ENCODE data around the gene NXPH4. TPM values are rescaled to one million over a fixed set of nuclear protein-coding genes. Genes with fewer than 3 reads are reported as not detected.

NXPH4 gene
- polyA plus RNA-seq, 3 donors, result 2.0 to 4.5 (median 3.4) TPM

DNA sequence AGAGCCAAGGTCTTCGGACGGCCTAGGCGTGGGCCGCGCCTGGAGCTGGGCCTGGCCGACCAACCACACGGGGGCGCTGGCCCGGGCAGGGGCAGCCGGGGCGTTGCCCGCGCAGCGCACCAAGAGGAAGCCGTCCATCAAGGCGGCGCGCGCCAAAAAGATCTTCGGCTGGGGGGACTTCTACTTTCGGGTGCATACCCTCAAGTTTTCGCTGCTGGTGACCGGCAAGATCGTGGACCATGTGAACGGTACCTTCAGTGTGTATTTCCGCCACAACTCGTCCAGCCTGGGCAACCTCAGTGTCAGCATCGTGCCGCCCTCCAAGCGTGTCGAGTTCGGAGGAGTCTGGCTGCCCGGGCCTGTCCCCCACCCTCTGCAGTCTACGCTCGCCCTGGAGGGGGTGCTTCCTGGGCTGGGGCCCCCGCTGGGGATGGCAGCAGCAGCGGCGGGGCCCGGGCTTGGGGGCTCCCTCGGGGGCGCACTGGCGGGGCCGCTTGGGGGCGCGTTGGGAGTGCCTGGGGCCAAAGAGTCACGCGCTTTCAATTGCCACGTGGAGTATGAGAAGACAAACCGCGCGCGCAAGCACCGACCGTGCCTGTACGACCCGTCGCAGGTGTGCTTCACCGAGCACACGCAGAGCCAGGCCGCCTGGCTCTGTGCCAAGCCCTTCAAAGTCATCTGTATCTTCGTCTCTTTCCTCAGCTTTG is 8.5 kb downstream of the NXPH4 start:
- no peak overlapping the region for H3K27ac ChIP-seq (ENCODE audit: low read depth, low read length)
- WGBS, 3 donors, result 12 to 14% (median 13%) methylated on average over 61 of the region's 61 CpGs

DNA sequence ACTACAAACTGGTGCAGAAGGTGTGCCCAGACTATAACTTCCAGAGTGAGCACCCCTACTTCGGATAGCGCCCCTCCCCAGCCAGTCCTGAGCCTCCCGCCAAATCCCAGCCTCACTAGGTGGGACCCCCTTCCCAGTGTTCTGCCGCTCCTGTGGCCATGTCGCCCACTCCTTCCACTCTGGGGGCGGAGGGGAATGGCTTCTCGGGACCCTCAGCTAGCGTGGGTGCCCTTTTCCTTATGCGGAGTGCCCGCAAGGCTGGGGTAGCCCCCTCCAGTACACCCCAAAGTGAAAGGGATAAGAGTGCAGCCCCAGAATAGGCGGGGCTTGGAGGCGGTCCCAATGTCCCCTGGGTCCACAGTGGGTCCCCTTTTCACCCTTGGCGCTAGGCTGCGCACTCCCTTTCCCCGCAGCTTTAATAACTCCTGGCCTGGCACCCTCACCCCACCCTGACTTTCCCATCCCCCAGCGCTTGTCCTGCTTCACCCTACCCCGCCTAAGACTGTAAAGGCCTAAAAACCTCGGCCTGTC is 9.2 kb downstream of the NXPH4 start:
- 39 to 49% (median 41%) methylated on average over 18 of the region's 18 CpGs for WGBS, 3 donors
- no peak overlapping the region for H3K27ac ChIP-seq (ENCODE audit: low read depth, low read length)

DNA sequence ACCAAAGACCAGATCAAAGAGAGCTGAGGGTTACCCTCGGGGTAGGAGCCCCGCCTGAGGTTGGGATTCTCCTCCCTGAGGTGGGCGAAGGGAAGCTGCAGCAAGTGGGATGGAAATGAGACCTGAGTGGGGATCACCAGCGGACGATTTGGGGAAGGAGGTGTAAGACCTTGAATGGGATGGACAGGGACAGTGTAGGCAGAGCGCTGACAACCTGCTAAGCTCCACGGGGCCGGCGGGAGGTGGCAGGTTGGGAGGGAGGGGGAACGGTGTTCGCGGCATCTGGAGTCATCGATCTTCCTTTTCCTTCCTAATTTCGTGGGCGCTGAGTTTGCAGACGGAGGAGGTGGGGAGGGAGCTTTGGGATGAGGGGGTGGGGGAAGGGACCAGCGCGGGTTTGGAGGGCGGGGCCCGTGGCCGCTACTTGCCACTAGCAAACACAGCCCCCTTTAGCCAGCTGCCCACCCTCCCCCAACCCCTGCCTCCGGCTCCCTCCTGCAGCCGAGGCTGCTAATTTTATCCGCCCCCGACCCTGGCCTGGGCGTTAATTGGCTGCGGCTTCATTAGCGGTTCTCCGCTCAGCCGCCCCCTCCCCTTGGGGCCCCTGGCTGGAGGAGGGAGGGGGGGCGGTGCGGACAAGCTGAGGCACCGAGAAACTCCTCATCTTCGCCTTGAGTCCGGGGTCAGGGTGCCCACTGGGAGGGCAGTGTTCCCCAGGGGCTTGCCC is 10.2 kb downstream of the NXPH4 start:
- no peak overlapping the region for H3K27ac ChIP-seq (ENCODE audit: low read depth, low read length)
- 11 to 16% (median 13%) methylated on average over 31 to 35 of the region's 35 CpGs for WGBS, 3 donors

DNA sequence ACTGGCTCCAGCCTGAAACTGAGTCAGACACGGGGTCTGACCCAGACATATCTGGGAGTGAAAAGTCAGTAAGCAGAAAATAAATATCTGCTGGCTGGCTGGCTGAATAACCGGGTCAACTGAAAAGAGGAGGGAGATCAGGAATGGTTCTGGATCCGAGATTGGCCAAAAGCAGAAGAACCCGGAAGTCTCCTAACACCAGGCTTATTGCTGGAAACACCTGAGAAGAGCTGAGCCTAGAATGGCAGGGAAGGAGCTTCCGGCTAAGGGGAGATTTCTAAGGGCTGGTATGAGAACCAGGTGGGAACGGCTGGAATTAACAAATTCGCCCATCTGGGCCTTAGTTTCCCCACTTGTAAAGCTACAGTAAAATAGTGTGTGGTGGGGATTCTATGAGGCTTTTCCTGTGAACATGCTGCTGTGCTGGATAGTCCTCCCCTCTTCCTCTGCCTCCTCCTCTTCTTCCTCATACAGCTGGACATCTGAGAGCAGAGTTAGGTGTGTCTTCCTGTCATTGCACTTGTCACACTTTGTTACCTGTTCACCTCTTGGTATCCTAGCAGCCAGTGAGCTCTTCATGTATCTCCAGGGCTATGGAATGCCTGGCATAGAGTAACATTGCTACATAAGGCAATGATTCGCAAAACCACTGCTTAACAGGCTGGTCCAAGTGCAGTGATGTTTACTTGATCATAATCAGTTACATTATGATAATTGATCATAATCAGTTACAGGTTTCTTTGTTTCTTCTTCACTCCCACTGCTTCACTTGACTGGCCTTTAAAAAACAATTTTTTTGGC is 10.9 kb downstream of the NXPH4 start:
- 44 to 68% (median 52%) methylated on average over 7 of the region's 8 CpGs for WGBS, 3 donors

DNA sequence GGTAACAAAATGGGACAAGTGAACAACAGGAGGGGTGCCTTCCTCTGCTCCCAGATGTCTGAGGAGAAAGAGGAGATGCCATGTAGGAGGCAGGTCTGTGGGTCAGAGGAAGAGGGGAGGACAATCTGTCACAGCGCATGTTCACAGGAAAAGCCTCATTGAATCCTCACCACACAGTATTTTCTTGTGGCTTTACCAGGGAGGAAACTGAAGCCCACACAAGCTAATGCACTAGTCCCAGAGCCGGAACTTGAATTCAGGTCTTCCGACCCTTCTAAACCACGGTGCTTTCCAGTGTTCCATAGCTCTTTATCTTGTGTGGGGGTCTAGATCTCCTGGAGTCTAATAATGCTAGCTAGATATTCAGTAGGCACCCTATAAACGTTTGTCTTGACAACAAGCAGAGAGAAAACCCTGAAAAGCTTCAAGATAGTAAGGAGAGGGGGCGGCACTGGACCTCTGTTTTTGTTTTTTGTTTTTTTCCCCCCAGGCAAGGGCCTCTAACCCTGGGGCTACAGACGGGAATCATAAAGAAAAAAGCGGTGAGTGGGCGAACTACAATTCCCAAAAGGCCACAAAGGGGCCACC is 12.5 kb downstream of the NXPH4 start:
- no peak overlapping the region for H3K27ac ChIP-seq (ENCODE audit: low read depth, low read length)
- WGBS, 3 donors, result 6 to 15% (median 8%) methylated on average over 9 of the region's 9 CpGs

More for the DNA sequence above, 10.9 kb downstream of the NXPH4 start:
- no peak overlapping the region for H3K27ac ChIP-seq (ENCODE audit: low read depth, low read length)

DNA sequence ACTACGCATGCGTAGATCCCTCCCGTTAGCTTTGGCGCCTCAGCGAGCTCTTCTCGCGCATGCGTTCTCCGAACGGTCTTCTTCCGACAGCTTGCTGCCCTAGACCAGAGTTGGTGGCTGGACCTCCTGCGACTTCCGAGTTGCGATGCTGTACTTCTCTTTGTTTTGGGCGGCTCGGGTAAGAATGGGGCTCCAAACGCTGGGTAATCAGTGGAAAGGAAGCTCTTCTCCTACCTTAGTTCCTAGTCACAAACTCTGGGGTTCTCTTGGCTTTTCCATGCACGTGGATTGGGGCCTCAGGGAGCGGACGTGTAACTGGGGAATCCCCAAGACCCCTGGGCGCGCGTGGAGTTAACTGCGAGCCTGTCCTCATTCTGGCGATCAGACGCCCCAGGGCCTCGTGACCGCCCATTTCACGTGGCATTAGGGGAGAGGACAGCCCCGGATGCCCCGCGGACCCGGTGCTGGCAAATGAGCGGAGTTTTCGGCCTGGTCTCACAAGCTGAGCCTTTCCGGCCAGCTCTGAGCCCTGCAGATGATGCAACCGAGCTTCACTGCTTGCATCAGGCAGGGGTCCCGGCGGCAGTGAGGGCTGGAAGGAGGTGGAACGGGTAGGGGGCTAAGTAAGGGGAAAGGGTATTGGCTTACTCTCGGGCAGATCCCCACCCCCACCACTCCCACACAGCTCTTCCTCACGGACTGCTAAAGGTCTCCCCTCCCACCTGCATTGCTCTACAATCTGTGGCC is 13.2 kb downstream of the NXPH4 start, which contains the start of gene SHMT2:
Gene SHMT2, plus strand, starts transcription at position 78 of the 747 bp plus-strand sequence. Its CDS starts 68 bp downstream, at position 146.
- 0 to 2% (median 0%) methylated on average over 42 of the region's 42 CpGs for WGBS, 3 donors
- H3K27ac ChIP-seq (ENCODE audit: low read depth, low read length), result no peak within 1 kb of the TSS

DNA sequence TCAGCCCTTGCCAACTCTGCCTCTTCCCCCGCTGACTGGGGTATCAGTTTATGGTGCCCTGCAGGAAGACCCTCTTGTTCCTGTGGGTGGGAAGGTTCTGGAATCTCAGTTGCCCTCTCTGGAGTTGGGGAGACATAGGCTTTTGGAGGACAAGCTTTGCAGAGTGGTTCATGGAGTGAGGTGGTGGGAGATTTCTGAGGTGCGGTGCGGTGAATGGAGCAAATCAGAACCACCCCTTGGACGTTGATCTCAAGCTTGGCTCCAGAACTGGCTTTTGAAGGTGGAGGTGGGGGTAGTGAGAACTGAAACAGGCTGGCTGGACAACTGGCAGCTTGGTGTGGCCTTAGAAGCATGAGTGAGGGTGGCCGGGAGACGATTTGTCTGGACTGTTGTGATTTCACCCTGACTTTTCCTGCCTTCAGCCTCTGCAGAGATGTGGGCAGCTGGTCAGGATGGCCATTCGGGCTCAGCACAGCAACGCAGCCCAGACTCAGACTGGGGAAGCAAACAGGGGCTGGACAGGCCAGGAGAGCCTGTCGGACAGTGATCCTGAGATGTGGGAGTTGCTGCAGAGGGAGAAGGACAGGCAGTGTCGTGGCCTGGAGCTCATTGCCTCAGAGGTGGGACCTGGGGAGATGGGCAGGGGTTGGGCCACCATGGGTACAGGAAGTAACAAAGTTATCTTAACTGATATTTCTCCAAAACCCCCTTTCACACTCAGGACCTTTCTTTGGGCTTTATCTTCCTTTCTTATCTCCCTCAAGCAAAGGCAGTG is 14.0 kb downstream of the NXPH4 start:
- 32 to 56% (median 51%) methylated on average over 10 of the region's 10 CpGs for WGBS, 3 donors
- no peak overlapping the region for H3K27ac ChIP-seq (ENCODE audit: low read depth, low read length)

DNA sequence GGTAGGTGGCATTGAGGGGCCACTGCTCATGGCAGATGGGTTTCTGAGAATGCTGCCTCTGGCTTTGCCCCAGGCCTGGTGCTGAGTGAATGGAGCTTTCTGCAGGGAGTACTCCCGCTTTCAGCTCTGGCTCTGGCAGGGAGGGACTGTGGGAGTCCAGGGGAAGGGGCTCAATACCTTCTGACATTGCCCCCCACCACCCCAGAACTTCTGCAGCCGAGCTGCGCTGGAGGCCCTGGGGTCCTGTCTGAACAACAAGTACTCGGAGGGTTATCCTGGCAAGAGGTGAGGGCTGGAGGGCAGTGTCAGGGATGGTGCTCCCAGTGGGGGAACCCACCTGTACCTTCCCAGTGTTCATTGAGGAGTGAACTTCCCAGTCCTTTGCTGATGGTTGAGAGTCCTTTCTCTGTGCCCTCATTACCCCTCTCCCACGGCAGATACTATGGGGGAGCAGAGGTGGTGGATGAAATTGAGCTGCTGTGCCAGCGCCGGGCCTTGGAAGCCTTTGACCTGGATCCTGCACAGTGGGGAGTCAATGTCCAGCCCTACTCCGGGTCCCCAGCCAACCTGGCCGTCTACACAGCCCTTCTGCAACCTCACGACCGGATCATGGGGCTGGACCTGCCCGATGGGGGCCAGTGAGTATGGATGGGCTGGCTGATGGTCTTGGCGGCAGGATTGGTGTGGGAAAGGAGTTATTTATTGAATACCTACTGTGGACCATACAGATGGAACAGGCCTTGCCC is 14.9 kb downstream of the NXPH4 start:
- 85 to 91% (median 90%) methylated on average over 13 of the region's 13 CpGs for WGBS, 3 donors
- H3K27ac ChIP-seq (ENCODE audit: low read depth, low read length), result no peak overlapping the region

DNA sequence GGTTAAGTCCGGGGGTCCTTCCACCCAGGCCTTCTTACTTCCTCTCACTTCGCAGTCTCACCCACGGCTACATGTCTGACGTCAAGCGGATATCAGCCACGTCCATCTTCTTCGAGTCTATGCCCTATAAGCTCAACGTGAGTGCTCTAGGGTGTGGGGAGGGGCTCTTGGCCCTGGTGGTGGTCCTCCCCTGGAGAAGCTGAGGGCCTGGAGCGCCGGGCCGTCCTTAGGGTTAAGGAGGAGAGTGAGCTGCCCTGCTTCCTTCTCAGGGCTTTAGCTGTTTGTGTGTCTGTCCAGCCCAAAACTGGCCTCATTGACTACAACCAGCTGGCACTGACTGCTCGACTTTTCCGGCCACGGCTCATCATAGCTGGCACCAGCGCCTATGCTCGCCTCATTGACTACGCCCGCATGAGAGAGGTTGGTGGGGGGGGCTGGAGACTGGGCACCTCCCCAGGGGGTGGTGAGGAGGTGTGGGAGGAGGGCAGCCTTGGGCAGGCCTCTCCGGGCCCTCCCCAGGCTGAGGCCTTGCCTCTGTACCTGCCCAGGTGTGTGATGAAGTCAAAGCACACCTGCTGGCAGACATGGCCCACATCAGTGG is 15.7 kb downstream of the NXPH4 start:
- no peak overlapping the region for H3K27ac ChIP-seq (ENCODE audit: low read depth, low read length)
- 87 to 92% (median 89%) methylated on average over 19 of the region's 19 CpGs for WGBS, 3 donors

DNA sequence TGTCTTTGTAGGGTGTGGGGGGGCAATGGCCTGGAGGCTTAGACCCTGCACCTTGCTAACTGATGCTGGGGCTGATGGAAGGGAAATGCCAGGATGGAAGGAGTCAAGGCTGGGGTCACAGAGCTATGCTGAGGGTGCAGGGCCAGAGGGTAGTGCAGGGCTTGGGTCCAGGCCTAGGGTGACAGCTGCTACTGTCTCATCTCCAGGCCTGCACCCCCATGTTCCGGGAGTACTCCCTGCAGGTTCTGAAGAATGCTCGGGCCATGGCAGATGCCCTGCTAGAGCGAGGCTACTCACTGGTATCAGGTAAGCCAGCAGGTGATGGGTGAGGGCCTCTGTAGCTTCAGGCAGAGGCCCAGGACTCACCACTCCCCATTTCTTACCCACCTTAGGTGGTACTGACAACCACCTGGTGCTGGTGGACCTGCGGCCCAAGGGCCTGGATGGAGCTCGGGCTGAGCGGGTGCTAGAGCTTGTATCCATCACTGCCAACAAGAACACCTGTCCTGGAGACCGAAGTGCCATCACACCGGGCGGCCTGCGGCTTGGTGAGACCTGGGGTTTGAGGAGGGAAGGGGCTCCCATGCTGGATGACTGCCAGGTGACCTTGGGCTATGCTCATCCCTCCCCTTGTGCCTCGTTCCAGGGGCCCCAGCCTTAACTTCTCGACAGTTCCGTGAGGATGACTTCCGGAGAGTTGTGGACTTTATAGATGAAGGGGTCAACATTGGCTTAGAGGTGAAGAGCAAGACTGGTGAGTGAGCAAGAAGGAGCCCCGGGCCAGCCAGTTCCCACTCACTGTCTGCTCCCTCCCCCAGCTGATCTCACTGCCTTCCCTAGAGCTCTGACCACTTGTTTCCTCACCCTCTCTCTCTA is 17.0 kb downstream of the NXPH4 start:
- 88 to 90% (median 90%) methylated on average over 15 of the region's 15 CpGs for WGBS, 3 donors

DNA sequence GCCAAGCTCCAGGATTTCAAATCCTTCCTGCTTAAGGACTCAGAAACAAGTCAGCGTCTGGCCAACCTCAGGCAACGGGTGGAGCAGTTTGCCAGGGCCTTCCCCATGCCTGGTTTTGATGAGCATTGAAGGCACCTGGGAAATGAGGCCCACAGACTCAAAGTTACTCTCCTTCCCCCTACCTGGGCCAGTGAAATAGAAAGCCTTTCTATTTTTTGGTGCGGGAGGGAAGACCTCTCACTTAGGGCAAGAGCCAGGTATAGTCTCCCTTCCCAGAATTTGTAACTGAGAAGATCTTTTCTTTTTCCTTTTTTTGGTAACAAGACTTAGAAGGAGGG is 17.6 kb downstream of the NXPH4 start:
- no peak overlapping the region for H3K27ac ChIP-seq (ENCODE audit: low read depth, low read length)
- 67 to 96% (median 69%) methylated on average over 3 of the region's 3 CpGs for WGBS, 3 donors

More for the DNA sequence above, 17.0 kb downstream of the NXPH4 start:
- no peak overlapping the region for H3K27ac ChIP-seq (ENCODE audit: low read depth, low read length)

DNA sequence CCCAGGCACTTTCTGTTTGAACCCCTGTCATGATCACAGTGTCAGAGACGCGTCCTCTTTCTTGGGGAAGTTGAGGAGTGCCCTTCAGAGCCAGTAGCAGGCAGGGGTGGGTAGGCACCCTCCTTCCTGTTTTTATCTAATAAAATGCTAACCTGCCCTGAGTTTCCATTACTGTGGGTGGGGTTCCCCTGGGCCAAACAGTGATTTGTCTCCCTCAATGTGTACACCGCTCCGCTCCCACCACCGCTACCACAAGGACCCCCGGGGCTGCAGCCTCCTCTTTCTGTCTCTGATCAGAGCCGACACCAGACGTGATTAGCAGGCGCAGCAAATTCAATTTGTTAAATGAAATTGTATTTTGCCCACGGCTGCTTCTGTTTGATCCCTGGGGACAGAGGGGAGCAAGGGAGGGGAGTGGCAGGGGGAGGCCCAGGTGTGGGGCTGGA is 18.0 kb downstream of the NXPH4 start:
- 72 to 90% (median 85%) methylated on average over 10 of the region's 10 CpGs for WGBS, 3 donors
- H3K27ac ChIP-seq (ENCODE audit: low read depth, low read length), result no peak overlapping the region

DNA sequence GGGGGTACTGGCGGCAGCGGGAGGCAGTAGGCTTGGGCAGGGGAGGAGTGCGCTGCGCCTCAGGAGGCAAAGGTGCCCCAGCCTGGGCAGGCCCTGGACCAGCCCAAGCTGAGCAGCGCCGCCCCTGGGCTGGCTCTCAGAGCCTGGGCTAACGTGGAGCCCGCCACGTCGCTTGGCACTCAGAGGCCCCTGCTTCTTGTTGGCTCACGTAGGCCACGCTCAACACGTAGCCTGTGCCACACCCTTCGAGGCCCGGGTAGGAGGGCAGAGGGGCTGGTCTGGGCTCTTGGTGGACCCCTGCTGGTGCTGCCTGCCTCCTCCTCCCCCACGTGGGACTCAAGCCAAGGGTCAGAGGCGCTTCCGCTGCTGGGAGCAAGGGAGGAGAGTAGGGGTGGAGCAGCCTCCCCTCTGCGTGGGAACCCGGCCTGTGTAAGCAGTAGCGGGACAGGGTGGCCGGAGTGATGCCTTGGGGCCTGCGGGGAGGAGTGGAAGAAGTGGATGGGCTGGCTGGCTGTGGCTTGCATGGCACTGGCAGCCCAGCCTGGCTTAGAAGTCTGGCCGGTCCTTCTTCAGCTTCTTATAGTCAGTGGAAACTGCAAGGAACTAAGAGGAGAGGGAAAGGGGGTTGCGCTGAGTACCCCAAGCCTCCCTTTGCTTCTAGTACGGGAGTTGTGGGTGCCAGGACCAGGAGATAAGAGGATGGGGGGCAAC is 18.6 kb downstream of the NXPH4 start:
- WGBS, 3 donors, result 65 to 75% (median 73%) methylated on average over 17 to 26 of the region's 26 CpGs
- H3K27ac ChIP-seq (ENCODE audit: low read depth, low read length), result no peak overlapping the region

DNA sequence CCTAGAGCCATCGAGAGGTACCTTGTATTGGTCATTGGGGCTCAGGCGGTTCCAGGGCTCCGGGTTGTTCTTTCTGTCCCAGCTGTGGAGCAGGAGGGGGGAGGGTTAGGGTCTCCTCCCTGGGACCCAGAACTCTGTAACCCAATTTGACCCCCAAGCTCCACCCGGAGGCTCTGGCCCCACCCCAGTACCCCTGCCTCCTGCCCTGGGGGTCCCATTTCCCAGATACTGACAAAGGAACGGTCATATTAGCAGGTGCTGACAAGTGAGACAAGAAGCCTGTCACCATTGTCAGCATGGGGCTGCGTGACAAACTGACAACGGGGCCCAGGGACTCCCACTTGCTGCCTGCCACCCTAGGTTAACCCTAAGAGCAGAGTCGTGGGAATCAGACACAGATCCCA is 19.1 kb downstream of the NXPH4 start:
- WGBS, 3 donors, result 61 to 71% (median 65%) methylated on average over 7 to 8 of the region's 8 CpGs
- no peak overlapping the region for H3K27ac ChIP-seq (ENCODE audit: low read depth, low read length)
